DND-41 (cell line): ENCODE results near the gene XKR7.

ENCODE experiments used
- EZH2 ChIP-seq: IDR thresholded peaks from 3 replicates; pipeline ENCODE4 v1.6.1; 2012; ENCODE audit warnings: borderline replicate concordance, low read depth, mild to moderate bottlenecking, moderate library complexity, low read length, inconsistent platforms; ENCODE audit not compliant: severe bottlenecking
- TF ChIP-seq, protein P1 (sequence below): IDR thresholded peaks from 2 replicates; pipeline ENCODE4 v1.5.1; 2012; ENCODE audit warnings: borderline replicate concordance, low read length, moderate library complexity, mild to moderate bottlenecking; ENCODE audit not compliant: poor library complexity, severe bottlenecking; ENCODE audit errors: extremely low read depth

DNA sequence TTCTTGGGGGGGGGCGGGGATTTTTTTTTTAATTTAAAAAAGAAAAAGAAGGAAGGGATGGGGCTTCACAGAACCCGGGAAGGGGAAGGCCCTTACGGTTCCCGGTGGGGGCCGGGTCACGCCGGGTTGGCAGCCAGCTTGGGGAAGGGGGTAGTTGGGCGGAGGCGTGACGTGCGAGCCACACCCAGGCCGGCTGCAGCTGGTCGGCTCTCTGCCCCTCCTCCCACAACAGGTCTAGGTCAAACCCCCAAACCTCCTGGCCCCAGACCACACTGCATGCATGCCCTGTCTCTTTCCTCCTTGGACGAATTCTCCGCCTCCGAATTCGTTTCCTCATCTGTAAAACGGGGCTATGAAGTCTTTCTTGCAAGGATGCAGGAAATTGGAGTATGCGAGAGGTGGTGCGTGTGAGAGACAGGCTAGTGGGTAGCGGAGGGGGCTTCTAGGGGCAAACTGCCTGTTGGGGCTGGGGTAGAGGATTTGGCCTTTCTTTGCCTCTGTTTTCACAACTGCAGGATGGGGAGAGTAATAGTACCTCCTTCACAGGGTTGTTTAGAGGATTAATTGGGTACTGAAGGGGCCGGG is 84.9 kb downstream of the XKR7 start:
- TF ChIP-seq, protein P1, sequence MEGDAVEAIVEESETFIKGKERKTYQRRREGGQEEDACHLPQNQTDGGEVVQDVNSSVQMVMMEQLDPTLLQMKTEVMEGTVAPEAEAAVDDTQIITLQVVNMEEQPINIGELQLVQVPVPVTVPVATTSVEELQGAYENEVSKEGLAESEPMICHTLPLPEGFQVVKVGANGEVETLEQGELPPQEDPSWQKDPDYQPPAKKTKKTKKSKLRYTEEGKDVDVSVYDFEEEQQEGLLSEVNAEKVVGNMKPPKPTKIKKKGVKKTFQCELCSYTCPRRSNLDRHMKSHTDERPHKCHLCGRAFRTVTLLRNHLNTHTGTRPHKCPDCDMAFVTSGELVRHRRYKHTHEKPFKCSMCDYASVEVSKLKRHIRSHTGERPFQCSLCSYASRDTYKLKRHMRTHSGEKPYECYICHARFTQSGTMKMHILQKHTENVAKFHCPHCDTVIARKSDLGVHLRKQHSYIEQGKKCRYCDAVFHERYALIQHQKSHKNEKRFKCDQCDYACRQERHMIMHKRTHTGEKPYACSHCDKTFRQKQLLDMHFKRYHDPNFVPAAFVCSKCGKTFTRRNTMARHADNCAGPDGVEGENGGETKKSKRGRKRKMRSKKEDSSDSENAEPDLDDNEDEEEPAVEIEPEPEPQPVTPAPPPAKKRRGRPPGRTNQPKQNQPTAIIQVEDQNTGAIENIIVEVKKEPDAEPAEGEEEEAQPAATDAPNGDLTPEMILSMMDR = no peak
- no peak for TF ChIP-seq EZH2
